Measurements from ENCODE around the gene C1orf94. TPM values are rescaled to one million over a fixed set of nuclear protein-coding genes. Genes with fewer than 3 reads are reported as not detected.

Gene C1orf94
- total and polyA plus RNA-seq, 2 of the 8 experiments (the other 6 are each of a cell fraction or from before 2014, with no cell fraction given), result 5.8 to 12.5 TPM

DNA sequence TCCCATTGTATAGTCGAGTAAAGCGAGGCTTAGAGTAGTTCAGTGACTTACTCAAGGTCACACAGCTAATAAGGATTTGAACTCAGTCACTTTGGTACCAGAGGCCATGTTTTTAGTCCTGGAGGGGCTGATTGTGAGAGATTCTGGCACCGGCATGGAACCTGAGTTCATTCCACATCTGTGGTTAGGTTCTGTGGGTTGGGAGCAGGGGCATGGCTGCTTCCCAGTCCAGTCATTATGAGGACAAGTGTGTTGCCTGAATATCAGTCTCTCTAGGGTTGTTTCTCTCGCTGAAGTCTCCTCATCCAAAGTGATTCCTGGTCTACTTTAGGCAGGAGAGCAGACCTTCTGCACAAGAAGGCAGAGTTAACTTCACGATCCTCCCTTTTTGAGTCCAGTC, 90.6 kb downstream of the C1orf94 start:
- Histone ChIP-seq H2AFZ (ENCODE audit: low read length) (no peak overlapping the region), H2BK12ac (ENCODE audit: low read depth, low read length) (no peak overlapping the region), H2BK5ac (ENCODE audit: low read depth, low read length) (no peak overlapping the region), H3K79me2 (ENCODE audit: control insufficient read depth in 1 of 2, insufficient read depth in 2 of 2, low read length in 2 of 2) (no peaks in the 10 kb centered on the region), H3K4me2 (ENCODE audit: insufficient read depth in 1 of 2, low read depth in 2 of 2, low read length in 2 of 2) (no peak overlapping the region), H3K9ac (replicated peaks in 1 of 4; ENCODE audit: extremely low read depth in 1 of 4, low read depth in 3 of 4, low read length in 3 of 4) (no peak overlapping the region), H3K27me3 (replicated peaks in 1 of 4; ENCODE audit: control insufficient read depth in 3 of 4, extremely low read depth in 1 of 4, insufficient read depth in 3 of 4, low read length in 3 of 4) (peaks cover 0 to 3% (median under 1%) of the 10 kb centered on the region in 4 experiments; a peak in 2 of 7 replicates), H3K36me3 (ENCODE audit: control insufficient read depth in 2 of 4, insufficient read depth in 4 of 4, low read length in 3 of 4) (no peaks in the 10 kb centered on the region), H2BK120ac (replicated peaks; ENCODE audit: low read depth, low read length) (no peak overlapping the region), H4K5ac (ENCODE audit: insufficient read length, low read depth, low read length) (no peak overlapping the region), H3K4me3 (ENCODE audit: extremely low read depth in 1 of 4, insufficient read depth in 2 of 4, low read depth in 3 of 4, low read length in 4 of 4) (no peak overlapping the region), H2BK20ac (ENCODE audit: low read length) (no peak overlapping the region), H3K4ac (replicated peaks; ENCODE audit: insufficient read length, low read depth, low read length) (no peak overlapping the region), H3K23me2 (ENCODE audit: low read depth, low read length) (no peaks in the 10 kb centered on the region), H3K79me1 (ENCODE audit: low read depth, low read length) (no peaks in the 10 kb centered on the region), H3K4me1 (replicated peaks in 1 of 4; ENCODE audit: control insufficient read depth in 3 of 4, insufficient read depth in 4 of 4, low read length in 3 of 4) (peaks cover 0 to 5% (median 3%) of the 10 kb centered on the region in 4 experiments; a peak in 5 of 7 replicates), H3K18ac (ENCODE audit: extremely low read depth, low read length) (no peak overlapping the region), H2AK5ac (ENCODE audit: low read depth, low read length) (no peak overlapping the region), H4K91ac (replicated peaks; ENCODE audit: insufficient read length, low read length) (no peak overlapping the region), H4K8ac (ENCODE audit: extremely low read depth, insufficient read depth, low read length) (no peak overlapping the region), H3K14ac (ENCODE audit: insufficient read length) (no peak overlapping the region), H4K20me1 (replicated peaks in 1 of 2; ENCODE audit: control insufficient read depth in 1 of 2, insufficient read depth in 2 of 2, low read length in 2 of 2) (peaks cover 0 to 2% of the 10 kb centered on the region in 2 experiments), H3K56ac (replicated peaks; ENCODE audit: insufficient read length, low read depth, low read length) (no peak overlapping the region), H3K9me3 (ENCODE audit: insufficient read depth in 2 of 2, low read depth in 1 of 2, low read length in 1 of 2) (no peaks in the 10 kb centered on the region), H2BK15ac (ENCODE audit: low read length) (no peak overlapping the region), H3K23ac (ENCODE audit: insufficient read length) (no peak overlapping the region), H3K27ac (ENCODE audit: low read depth, low read length) (no peak overlapping the region)
- WGBS, 2 experiments (ENCODE audit: extremely low coverage in 1 of 2, insufficient coverage in 1 of 2, insufficient read length in 1 of 2, insufficient replicate concordance in 2 of 2, low coverage in 1 of 2, low lambda C conversion rate in 2 of 2, missing lambda C conversion rate in 1 of 2), result 75% methylated on average over 5 of the region's 5 CpGs; no CpG with 5 or more reads in 1 of the 2 experiments
- no peak for FAIRE-seq
- no peak for DNase-seq (ENCODE audit: low read depth in 1 of 2, low spot score in 2 of 2)
- ChIA-PET CTCF (ENCODE audit: partially characterized antibody) (interaction anchor here (0.6 kb wide), 1 partner anchor 1316 kb away, joined by 3 read pairs; no protein-coding TSS in a partner anchor), POLR2A (ENCODE audit: partially characterized antibody) (no interaction called here)
- TF ChIP-seq NRF1 (IDR thresholded peaks at IDR 0.05; ENCODE audit: low read depth, low read length) (no peak), SIRT6 (IDR thresholded peaks at IDR 0.05; ENCODE audit: low read length) (no peak), SP2 (IDR thresholded peaks at IDR 0.05; ENCODE audit: low read length) (no peak), ASH2L (IDR thresholded peaks at IDR 0.05; ENCODE audit: low read length) (no peak), BCL11A (IDR thresholded peaks at IDR 0.05; ENCODE audit: low read depth in 2 of 2, low read length in 2 of 2) (no peak), SAP30 (IDR thresholded peaks at IDR 0.05; ENCODE audit: insufficient read depth, insufficient replicate concordance, low read length) (no peak), POU5F1 (IDR thresholded peaks at IDR 0.05; ENCODE audit: low read depth, low read length) (no peak), CBX8 (IDR thresholded peaks at IDR 0.05; ENCODE audit: borderline replicate concordance, low read depth, low read length) (no peak), RBBP5 (IDR thresholded peaks at IDR 0.05; ENCODE audit: borderline replicate concordance, low read depth, low read length) (no peak)
- TF ChIP-seq, protein P1, sequence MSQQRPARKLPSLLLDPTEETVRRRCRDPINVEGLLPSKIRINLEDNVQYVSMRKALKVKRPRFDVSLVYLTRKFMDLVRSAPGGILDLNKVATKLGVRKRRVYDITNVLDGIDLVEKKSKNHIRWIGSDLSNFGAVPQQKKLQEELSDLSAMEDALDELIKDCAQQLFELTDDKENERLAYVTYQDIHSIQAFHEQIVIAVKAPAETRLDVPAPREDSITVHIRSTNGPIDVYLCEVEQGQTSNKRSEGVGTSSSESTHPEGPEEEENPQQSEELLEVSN (IDR thresholded peaks at IDR 0.05), result no peak
- TF ChIP-seq, protein P2, sequence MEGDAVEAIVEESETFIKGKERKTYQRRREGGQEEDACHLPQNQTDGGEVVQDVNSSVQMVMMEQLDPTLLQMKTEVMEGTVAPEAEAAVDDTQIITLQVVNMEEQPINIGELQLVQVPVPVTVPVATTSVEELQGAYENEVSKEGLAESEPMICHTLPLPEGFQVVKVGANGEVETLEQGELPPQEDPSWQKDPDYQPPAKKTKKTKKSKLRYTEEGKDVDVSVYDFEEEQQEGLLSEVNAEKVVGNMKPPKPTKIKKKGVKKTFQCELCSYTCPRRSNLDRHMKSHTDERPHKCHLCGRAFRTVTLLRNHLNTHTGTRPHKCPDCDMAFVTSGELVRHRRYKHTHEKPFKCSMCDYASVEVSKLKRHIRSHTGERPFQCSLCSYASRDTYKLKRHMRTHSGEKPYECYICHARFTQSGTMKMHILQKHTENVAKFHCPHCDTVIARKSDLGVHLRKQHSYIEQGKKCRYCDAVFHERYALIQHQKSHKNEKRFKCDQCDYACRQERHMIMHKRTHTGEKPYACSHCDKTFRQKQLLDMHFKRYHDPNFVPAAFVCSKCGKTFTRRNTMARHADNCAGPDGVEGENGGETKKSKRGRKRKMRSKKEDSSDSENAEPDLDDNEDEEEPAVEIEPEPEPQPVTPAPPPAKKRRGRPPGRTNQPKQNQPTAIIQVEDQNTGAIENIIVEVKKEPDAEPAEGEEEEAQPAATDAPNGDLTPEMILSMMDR (IDR thresholded peaks at IDR 0.05; ENCODE audit: control extremely low read depth in 1 of 3, insufficient read depth in 1 of 3, low read depth in 1 of 3, low read length in 3 of 3), result no peak

Data from H1 (cell line).